GM21447 (cell line): ENCODE data around the gene PDE7B.
"Not testable (repeated sequence)": the region's sequence is repeated elsewhere in the genome, so short reads cannot be mapped to it uniquely, and the experiment has no call there.

ENCODE experiments used
- ATAC-seq: cut with Tn5 transposase; IDR thresholded peaks from one replicate; pipeline ENCODE4 v1.9.1; 2021; ENCODE audit not compliant: unreplicated experiment

PDE7B gene

GRCh38 chr6:136137739-136138402, 286.4 kb downstream of the PDE7B start:
- ATAC-seq = no peak

DNA sequence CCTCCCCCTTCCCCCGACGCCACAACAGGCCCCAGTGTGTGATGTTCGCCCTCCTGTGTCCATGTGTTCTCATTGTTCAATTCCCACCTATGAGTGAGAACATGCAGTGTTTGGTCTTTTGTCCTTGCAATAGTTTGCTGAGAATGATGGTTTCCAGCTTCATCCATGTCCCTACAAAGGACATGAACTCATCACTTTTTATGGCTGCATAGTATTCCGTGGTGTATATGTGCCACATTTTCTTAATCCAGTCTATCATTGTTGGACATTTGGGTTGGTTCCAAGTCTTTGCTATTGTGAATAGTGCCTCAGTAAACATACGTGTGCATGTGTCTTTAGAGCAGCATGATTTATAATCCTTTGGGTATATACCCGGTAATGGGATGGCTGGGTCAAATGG, 287.6 kb downstream of the PDE7B start:
- ATAC-seq = not testable (repeated sequence)

DNA sequence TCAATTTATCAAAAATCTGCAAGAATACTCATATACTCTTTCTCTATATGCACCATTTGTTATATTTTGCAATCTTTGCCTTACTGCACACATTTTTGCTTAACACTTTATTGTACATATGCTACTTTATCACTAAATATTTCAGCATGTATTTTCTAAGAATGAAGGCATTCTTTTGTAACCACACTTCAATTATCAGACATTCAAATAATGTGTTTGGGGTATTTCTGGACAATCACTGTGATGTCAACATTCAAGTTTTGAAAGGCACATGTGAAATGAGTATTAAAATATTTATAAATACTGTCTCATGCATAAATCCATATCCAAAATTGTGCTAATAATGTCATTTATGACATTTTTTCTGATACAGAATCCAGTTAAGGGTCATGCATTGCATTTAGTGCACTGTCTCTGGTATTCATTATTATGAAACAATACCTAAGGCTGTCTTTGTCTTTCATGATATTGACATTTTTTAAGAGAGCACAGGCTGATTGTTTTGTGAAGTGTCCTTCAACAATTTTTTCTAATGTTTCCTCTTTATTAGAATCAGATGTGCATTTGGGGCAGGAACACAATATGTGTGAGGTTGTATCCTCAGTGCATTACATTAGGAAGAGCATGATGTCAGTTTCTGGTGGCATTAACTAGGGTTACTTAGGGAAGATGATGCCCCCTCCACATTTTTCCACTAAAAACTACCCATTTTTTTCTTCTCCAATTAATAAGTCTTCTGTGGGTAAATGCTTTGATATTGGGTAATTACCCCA, 292.9 kb downstream of the PDE7B start:
- no peak for ATAC-seq

DNA sequence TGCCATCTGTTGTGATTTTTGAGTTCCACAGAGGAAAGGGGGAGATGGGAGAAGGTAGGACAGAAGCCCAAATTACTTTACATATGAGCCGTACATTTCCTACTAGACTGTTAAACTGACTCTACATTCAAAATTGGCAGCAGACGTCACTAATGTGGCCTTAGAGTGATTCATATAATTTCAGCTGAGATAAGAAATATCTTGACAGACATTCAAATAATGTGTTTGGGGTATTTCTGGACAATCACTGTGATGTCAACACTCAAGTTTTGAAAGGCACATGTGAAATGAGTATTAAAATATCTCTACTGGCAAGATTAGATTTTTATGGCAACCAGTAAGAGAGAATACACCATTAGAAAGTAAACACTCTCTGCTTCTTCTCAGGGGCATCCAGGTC, 294.6 kb downstream of the PDE7B start:
- ATAC-seq = no peak

DNA sequence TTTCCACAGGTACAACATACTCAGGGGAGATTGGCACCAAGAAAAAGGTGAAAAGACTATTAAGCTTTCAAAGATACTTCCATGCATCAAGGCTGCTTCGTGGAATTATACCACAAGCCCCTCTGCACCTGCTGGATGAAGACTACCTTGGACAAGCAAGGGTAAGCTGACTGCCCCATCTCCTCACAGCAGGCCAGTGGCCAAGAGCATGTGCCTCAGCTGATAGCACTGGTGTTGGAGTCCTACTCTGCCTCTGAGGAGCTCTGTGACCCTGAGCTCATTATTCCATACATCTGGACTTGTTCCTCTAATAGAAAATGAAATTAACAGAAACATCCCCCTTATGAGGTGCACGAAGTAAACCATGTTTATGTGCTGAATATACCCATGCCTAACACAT, 295.8 kb downstream of the PDE7B start:
- ATAC-seq = no peak

GRCh38 chr6:136148051-136148450, 296.6 kb downstream of the PDE7B start:
- ATAC-seq = no peak

GRCh38 chr6:136148523-136148922, 297.0 kb downstream of the PDE7B start:
- ATAC-seq = no peak

- ATAC-seq = no peak
Measured at GRCh38 chr6:136149311-136149710, 297.8 kb downstream of the PDE7B start.

- no peak for ATAC-seq
Measured at GRCh38 chr6:136150961-136151360, 299.5 kb downstream of the PDE7B start.

GRCh38 chr6:136153707-136154375, 302.3 kb downstream of the PDE7B start:
- ATAC-seq = no peak

DNA sequence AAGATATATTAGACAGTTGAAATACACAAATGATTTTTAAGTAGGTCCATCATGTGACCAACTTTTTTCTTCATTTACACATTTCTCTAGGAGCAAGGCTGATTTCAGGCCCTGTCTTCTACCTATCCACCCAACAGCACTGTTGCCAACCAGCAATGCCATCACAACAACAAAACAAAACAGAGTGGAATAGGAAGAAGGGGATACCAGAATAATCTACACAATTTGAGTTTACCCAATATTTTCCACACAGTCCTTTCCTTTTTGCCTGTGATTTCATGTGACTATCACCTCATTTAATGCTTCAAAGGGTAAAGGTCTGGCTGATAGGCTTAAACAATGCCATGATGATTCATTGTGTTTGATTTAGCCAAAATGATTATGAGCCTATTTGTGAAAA, 303.7 kb downstream of the PDE7B start:
- no peak for ATAC-seq

GRCh38 chr6:136157743-136158142, 306.2 kb downstream of the PDE7B start:
- no peak for ATAC-seq

- no peak for ATAC-seq
Measured at GRCh38 chr6:136158387-136158821, 306.9 kb downstream of the PDE7B start.

GRCh38 chr6:136158971-136159370, 307.5 kb downstream of the PDE7B start:
- ATAC-seq = no peak

GRCh38 chr6:136160250-136160649, 308.7 kb downstream of the PDE7B start:
- no peak for ATAC-seq

- no peak for ATAC-seq
Measured at GRCh38 chr6:136161950-136162349, 310.4 kb downstream of the PDE7B start.

GRCh38 chr6:136163260-136163659, 311.8 kb downstream of the PDE7B start:
- no peak for ATAC-seq

DNA sequence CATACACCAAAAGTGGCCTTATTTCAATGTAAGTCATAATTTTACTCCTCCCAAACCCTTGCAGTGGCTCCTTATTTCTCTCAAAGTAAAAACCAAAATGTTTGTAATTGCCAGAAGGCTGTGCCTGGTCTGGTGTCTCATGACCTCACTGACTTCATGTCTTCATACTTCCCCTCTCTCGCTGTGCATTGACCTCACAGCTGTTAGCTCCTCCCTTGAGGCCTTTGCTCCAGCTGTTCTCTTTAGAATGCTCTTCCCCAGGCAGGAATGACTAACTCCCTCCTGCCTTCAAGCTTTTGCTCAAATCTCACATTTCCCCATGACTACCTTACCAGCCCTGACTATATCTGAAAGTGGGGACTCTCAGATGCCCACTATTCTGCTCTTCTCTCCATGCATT, 315.3 kb downstream of the PDE7B start:
- no peak for ATAC-seq

DNA sequence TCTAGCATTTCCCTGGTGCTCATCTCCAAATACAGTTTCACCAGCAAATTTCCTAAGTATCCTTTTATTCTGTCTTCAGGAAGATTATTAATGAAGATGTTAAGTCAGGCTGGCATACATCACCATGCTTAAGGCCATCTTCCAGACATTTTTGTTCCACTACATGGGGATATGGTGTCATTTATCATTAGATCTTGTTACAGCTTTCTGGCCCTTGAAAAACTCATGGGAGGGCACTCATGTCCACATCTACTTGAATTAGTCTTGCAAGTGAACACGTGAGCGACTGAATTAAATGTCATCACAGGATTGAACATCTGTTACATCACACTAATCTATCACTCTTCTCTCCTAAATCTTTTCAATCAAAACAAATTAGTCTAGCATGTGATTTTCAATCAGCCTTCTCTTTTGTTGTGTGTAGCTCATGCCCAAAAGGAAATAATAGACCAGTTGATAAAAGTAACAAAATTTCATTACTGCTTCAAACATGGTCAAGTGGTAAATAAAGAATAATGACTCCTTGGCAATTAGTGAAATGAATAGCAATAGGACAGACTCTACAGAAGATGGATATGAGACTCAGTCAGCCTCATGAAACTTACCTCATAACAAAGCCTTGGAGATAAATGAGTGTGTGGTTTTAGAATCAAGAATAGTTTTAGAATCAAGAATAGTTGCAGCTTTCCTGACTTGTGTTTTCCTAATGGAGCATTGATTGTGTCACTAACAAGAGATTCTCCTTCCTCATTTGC, 318.1 kb downstream of the PDE7B start:
- ATAC-seq = no peak

GRCh38 chr6:136171231-136171630, 319.7 kb downstream of the PDE7B start:
- ATAC-seq = no peak
